Adipocyte (in vitro differentiated cells): ENCODE measurements around the gene PHLPP1.
A peak's percentile ranks its signal among the peaks of the same experiment; 100 is the strongest.

Source experiments
- DNase-seq: peaks from one replicate; pipeline ENCODE4 v3.0.0-alpha.2; 2015; ENCODE audit warnings: low read depth
- H3K27me3 ChIP-seq: replicated peaks from 2 replicates; pipeline ENCODE4 v1.7.0; 2013; ENCODE audit warnings: mild to moderate bottlenecking, low read length, moderate library complexity; ENCODE audit not compliant: control insufficient read depth, insufficient read depth
- H3K36me3 ChIP-seq: 2 replicates; pipeline ENCODE4 v1.7.0; 2013; ENCODE audit warnings: low read length, mild to moderate bottlenecking, moderate library complexity; ENCODE audit not compliant: control insufficient read depth, insufficient read depth, severe bottlenecking
- H3K4me1 ChIP-seq: 2 replicates; pipeline ENCODE4 v1.7.0; 2013; ENCODE audit warnings: mild to moderate bottlenecking, low read length, moderate library complexity; ENCODE audit not compliant: control insufficient read depth, insufficient read depth
- H3K4me3 ChIP-seq: 2 replicates; pipeline ENCODE4 v1.7.0; 2013; ENCODE audit warnings: mild to moderate bottlenecking, low read length, moderate library complexity
- H3K9ac ChIP-seq: 2 replicates; pipeline ENCODE4 v1.7.0; 2013; ENCODE audit warnings: mild to moderate bottlenecking, low read length, moderate library complexity
- H3K9me3 ChIP-seq: 2 replicates; pipeline ENCODE4 v1.7.0; 2013; ENCODE audit warnings: mild to moderate bottlenecking, low read length, moderate library complexity; ENCODE audit not compliant: control insufficient read depth

The PHLPP1 gene

GRCh38 chr18:62978251-62979049 is 263.1 kb downstream of the PHLPP1 start:
- Histone ChIP-seq H3K4me1 (no peaks in the 10 kb centered on the region), H3K36me3 (no peaks in the 10 kb centered on the region), H3K9me3 (no peaks in the 10 kb centered on the region)

GRCh38 chr18:62979176-62979575 is 263.8 kb downstream of the PHLPP1 start:
- no peak overlapping the region for H3K4me3 ChIP-seq
- DNase-seq: peak; percentile 19
- H3K36me3 ChIP-seq: no peaks in the 10 kb centered on the region
- H3K9ac ChIP-seq: no peak overlapping the region
- H3K27me3 ChIP-seq: no peaks in the 10 kb centered on the region
- no peaks in the 10 kb centered on the region for H3K4me1 ChIP-seq
- H3K9me3 ChIP-seq: no peaks in the 10 kb centered on the region

More at GRCh38 chr18:62978251-62979049, 263.1 kb downstream of the PHLPP1 start:
- DNase-seq: no peak
- Histone ChIP-seq H3K4me3 (no peak overlapping the region), H3K27me3 (no peaks in the 10 kb centered on the region), H3K9ac (no peak overlapping the region)

GRCh38 chr18:62979900-62980299 is 264.6 kb downstream of the PHLPP1 start:
- DNase-seq: no peak
- no peaks in the 10 kb centered on the region for H3K4me1 ChIP-seq
- H3K27me3 ChIP-seq: no peaks in the 10 kb centered on the region
- no peaks in the 10 kb centered on the region for H3K36me3 ChIP-seq
- no peaks in the 10 kb centered on the region for H3K9me3 ChIP-seq
- H3K4me3 ChIP-seq: no peak overlapping the region
- H3K9ac ChIP-seq: no peak overlapping the region

GRCh38 chr18:62981566-62981965 is 266.2 kb downstream of the PHLPP1 start:
- Histone ChIP-seq H3K4me3 (no peak overlapping the region), H3K9ac (no peak overlapping the region), H3K36me3 (no peaks in the 10 kb centered on the region), H3K27me3 (no peaks in the 10 kb centered on the region), H3K4me1 (no peaks in the 10 kb centered on the region), H3K9me3 (no peaks in the 10 kb centered on the region)
- no peak for DNase-seq

DNA sequence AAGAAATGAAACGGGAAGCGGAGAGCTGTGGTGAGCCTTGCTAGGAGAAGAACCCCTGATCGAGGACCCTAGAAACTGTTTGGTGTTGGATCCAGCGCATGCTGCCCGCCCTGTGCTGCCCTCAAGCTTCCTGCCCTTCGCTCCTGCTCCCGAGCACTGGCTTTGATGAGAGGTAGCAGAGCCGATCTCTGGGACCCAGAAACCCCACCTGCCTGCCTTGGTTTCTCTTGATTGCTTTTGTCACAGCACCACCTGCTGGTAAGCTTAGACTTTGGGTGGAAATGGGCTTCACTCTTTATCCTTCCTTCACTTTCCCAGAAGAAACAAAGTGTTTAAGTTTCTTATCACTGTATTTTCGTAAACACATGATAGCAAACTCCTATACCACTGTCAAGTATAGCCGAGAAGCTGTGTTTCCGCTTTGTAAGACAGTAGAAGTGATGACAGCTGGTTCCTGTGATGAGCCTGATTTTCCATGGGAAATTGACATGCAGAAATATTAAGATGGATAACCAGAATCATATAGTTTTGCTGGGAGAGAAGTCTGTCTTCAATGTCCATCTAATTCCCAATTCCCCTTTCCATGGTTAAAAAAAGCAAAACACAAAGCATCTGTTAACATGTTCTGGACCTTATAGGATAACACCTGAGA is 267.4 kb downstream of the PHLPP1 start:
- no peaks in the 10 kb centered on the region for H3K27me3 ChIP-seq
- no peaks in the 10 kb centered on the region for H3K9me3 ChIP-seq
- H3K4me1 ChIP-seq: no peaks in the 10 kb centered on the region
- H3K36me3 ChIP-seq: no peaks in the 10 kb centered on the region
- H3K4me3 ChIP-seq: peak overlapping the region; percentile 71
- DNase-seq: peak; percentile 83
- H3K9ac ChIP-seq: peak overlapping the region; percentile 51

DNA sequence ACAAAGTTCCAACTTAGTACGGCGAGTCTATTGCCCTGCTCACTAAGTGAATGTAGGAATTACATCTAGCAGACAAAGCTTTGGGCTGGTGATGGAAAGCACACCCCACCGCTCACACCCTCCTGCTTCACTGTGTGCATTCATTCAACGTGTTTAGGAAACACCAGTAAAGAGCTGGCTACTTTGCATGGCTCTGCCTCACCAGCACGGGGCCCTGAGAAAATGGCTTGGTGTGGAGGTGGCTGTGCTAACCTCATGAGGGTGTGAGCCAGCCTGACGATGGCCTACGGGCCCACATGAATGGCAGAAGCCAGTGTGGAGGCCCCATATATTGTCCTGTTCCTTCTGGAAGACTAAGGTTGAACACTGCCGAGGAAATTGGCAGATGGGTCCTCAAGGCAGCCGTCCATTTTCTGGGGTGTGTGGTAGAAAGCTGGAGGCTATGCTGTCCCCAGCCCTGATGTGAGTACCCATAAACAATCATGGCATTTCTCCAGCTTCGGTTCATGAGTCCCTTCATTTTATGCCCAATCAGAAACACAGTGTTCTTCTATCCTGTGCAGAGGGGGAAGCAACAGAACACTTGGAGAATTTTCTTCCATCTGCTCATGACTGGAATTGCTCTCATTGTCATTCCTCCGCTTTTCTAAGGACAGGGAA is 269.4 kb downstream of the PHLPP1 start:
- Histone ChIP-seq H3K9ac (no peak overlapping the region), H3K36me3 (no peaks in the 10 kb centered on the region), H3K4me1 (peaks cover 9% of the 10 kb centered on the region), H3K27me3 (no peaks in the 10 kb centered on the region), H3K9me3 (no peaks in the 10 kb centered on the region), H3K4me3 (no peak overlapping the region)
- DNase-seq: no peak

DNA sequence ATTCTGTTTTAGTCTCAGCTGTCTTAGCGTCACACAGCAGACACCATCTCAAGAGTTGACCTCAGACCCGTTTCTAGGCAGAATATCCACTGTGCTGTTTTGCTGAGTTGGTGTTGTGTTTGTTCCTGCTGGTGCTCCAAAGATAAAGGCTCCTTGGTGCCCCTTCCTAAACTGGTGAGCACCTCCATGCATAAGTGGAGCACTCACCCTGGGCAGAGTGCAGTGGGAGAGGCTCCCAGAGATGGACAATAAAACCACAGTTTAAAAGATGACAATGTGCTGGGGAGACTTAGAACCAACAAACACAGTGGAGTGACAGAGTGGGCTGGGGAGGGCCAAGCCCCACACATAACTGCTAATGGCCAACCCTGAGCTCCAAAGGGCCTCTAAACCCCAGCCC is 271.1 kb downstream of the PHLPP1 start:
- no peak for DNase-seq
- H3K4me3 ChIP-seq: no peak overlapping the region
- no peaks in the 10 kb centered on the region for H3K36me3 ChIP-seq
- H3K4me1 ChIP-seq: peaks cover 9% of the 10 kb centered on the region
- H3K9ac ChIP-seq: no peak overlapping the region
- H3K27me3 ChIP-seq: no peaks in the 10 kb centered on the region
- H3K9me3 ChIP-seq: no peaks in the 10 kb centered on the region

GRCh38 chr18:62987055-62987830 is 271.9 kb downstream of the PHLPP1 start:
- Histone ChIP-seq H3K36me3 (no peaks in the 10 kb centered on the region), H3K27me3 (no peaks in the 10 kb centered on the region), H3K9ac (no peak overlapping the region), H3K9me3 (no peaks in the 10 kb centered on the region), H3K4me3 (no peak overlapping the region), H3K4me1 (peaks cover 9% of the 10 kb centered on the region)
- no peak for DNase-seq

- no peak for DNase-seq
Observed at GRCh38 chr18:62987859-62988258, 272.5 kb downstream of the PHLPP1 start.

DNA sequence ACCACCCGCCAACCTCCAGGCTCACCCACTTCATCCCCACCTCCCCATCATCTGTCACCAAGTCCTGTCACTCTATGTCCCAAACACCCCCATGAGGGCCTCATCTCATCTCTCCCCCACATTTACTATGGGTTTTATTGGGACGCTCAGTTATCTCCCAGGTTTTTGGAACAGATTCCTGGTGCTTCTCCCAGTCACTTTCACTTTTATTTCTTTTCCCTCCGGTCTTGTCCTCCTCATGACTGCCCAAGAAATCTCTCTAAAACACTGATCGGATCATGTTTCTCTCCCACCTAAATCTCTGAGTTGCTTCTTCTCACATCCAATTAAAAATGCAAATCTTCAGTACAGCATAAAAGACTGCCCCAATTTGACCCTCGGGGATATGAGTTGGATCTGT is 273.1 kb downstream of the PHLPP1 start:
- H3K9ac ChIP-seq: peak overlapping the region; percentile 37
- H3K4me3 ChIP-seq: peak overlapping the region; percentile 65
- H3K4me1 ChIP-seq: peaks cover 9% of the 10 kb centered on the region
- no peaks in the 10 kb centered on the region for H3K9me3 ChIP-seq
- H3K36me3 ChIP-seq: no peaks in the 10 kb centered on the region
- no peak for DNase-seq
- no peaks in the 10 kb centered on the region for H3K27me3 ChIP-seq

More at GRCh38 chr18:62987859-62988258, 272.5 kb downstream of the PHLPP1 start:
- Histone ChIP-seq H3K9ac (no peak overlapping the region), H3K9me3 (no peaks in the 10 kb centered on the region), H3K27me3 (no peaks in the 10 kb centered on the region), H3K4me3 (no peak overlapping the region), H3K36me3 (no peaks in the 10 kb centered on the region), H3K4me1 (peaks cover 9% of the 10 kb centered on the region)

- H3K9me3 ChIP-seq: no peaks in the 10 kb centered on the region
- peaks cover 13% of the 10 kb centered on the region for H3K4me1 ChIP-seq
- H3K9ac ChIP-seq: no peak overlapping the region
- no peaks in the 10 kb centered on the region for H3K36me3 ChIP-seq
- H3K4me3 ChIP-seq: no peak overlapping the region
- DNase-seq: no peak
- no peaks in the 10 kb centered on the region for H3K27me3 ChIP-seq
Observed at GRCh38 chr18:62989195-62989594, 273.9 kb downstream of the PHLPP1 start.
